NCI-H2107 (cell line): Measurements from ENCODE around the gene PNKP.

Experiments used
- DNase-seq: peaks from one replicate; lab custom pipeline; 2025; lab: John Stamatoyannopoulos, UW

PNKP gene

DNA sequence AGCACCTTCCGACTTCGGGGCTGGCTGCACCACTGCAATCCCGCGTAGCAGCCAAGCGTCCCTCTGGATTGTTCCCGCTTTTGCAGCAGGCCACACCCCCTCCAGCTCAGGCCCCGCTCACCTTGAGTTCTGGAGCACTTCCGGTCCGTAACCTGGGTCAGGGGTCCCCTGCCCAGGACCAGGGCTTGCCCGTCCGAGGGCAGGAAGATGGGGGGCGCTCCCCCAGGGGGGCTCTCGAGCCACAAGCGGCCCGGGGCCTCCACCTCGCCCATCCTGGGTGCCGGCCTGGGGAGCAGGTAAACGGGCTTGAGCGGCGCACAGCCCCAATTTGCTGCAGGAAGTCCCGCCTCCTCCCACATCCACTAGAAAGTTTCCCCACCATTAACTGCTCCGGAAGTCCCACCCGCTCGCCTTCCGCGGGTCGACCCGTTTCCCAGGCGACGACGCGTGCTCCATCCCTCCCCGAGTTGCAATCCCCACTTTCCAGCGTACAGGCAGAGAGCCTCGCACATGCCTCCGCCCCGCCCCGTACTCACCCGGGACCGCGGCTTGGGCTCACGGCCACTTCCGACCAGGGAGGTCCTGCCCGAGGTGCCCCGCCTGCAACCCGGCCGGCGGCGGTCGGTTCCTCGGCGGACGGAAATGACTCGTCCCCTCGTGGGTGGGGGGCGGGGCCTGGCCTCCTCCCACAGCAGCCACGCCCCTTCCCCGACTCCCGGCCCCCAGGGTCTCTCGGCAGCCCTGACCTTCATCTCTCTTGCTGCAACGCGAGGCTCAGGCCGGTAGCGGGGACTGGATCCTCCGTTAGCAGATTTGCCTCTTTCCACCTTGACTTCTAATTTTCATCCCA is at the start of gene PNKP:
Gene PNKP, minus strand, starts transcription at position 644 of the 850 bp plus-strand sequence. Its CDS starts 372 bp downstream, at position 272.
- peak; percentile 69 for DNase-seq

DNA sequence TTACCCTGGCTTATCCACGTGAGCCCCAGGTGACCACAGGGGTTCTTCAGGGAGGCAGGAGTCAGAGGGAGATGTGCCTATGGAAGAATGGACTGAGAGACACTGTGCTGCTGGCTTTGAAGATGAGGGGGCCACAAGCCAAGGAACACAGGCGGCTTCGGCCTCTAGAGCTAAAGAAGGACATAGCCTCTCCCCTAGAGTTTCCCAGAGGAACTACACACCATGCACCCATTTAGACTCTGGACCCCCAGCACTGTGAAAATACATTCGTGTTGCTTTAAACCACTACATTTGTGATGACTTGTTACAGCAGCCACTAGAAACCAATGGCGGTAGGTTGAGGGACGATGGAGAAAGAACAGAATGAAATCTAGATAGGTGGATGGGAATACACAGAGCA is 47.9 kb upstream of the PNKP start:
- DNase-seq: no peak

DNA sequence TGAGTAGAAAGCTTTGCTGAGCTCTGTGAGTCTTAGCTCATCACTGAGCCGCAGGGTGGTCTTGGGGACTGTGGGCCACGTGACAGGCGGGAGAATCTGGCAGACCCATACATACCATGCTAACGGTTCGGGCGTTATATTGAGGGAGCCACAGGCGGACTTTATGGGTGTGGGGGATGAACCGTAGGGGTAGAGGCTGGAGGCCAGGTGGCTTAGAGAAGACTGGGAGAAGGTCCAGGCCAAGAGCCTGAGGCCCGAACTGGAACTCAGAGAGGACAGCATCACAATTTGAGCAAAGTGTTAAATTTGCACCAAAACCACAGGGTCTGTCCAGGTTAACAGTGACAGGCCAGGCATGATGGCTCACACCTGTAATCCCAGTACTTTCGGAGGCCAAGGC is 46.3 kb upstream of the PNKP start:
- DNase-seq: no peak

DNA sequence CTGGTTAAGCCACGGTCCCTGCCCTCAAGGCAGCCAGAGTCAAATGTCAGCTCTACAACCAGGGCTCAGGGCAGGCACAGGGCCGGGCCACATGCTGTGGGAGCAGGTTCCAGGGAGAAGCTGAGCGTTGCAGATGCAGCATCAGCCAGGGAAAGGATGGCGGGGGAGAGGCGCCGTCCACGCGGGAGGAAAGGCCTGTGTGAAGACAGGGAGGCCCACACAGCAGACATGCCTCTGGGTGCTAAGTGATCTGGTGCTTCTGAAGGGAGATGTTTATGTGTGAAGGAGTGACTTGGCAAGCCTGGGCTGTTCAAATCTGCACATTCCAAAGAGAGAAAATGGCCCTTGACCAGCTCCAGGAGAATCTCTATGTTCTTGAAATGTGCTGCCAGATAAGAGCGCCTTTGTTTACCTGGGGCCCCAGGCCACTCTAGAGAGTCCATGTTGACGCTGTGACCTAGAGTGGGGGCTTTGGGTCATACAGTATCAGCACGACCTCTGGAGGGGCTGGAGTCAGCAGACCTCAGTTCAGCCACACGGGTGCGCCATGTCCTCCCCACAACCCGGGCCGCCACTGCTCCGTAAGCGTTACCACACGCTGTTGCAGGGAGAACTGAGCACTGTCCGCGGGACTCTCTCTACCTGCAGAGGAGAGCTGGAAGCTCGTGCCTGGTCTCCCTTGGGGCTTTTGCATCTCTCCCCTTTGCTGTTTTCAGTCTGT is 45.7 kb upstream of the PNKP start:
- no peak for DNase-seq

DNA sequence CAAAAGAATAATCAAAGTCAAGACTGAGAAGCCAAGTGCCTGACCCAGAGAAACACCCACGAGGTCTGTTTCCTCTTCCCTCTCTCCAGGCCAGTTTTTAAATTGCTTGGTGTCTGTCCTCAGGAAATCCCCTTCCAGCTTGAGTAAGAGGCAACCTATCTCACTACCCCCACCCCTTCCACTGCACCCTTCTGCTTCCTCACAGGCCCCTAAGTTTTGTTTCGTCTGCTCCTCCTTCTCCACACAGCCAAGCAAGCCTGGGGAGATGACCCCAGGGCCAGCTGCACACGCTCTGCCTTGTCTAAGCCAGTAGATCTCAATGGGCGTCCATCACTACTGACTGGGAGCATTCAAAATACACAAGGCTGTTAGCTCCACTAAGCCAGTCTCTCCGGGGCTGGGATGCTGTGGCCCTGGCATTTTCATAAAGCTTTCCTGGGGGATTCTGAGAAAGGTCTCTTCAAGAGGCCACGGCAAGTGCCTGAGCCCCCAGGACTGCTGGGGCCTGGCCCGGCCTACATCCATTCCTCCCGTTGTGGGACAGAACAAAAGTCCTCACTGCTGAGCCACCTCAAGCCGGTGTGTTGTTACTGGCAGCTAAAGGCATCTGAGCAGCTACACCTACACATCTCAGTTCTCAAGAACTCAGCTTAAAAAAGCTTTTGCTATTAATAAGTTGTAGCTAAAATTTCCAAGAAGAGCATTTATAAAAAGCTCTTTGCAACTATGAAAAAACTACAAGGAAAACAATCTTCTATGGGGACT is 44.2 kb upstream of the PNKP start:
- no peak for DNase-seq

DNA sequence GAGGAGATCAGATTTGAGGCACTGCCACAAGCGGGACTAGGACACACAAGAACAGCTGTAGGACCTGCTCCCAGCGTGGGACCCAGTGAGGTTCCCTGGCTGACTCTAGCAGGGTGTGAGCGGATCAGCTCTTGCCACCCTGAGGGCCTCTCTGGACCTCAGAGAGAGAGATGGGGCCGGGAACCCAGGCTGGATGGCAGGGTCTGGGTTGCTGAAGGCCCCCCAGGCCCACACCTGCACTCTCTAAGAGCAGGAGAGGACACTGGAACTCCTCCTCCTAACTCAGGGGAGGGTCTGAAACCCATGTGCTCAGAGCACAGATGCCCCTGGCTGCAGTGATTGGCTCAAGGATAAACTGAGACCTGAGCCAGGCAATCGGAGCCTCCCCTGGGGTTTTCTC is 42.8 kb upstream of the PNKP start:
- DNase-seq: no peak

DNA sequence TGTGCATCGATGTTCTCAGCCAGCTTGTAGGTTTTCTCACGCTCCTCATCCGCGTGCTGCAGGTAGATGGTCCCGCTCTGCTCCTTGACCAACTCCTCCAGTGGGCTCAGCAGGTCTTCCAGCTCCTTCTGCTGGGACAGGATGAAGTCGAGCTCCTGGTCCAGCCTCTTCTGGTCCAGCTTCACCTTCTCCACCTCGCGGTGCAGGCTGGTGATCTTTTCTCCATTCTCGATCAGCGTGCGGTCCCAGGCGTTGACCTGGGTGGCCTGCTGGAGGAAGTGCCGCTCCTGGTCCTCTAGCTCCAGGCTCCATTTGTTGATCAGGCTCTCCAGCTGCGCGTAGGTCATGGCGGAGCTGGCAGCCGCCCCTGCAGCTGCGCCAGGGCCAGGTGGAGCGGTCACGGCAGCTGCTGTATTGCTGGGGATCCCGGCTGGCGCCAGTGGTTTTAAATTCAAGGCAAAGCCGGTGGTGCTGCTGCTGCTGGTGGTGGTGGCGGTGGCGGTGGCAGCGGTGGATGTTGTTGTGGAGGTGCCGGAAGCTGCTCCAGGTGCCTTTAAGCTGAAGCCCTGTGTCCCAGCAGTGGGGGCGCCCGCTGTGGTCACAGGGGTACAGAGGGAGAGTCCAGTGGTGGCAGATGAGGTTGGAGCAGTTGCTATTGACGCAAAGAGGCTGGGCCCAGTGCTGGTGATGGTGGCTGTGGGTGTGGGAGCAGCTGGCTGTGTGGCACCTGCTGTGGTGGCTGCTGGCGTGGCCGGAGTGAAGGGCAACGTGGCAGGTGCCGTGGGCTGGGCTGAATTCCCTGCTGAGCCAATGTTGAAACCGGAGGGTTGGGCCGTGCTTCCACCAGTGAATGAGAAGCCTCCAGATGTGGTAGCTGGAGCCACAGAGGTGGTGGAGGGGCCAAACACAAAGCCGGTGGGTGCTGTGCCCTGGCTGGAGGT is 41.4 kb upstream of the PNKP start:
- DNase-seq: no peak

DNA sequence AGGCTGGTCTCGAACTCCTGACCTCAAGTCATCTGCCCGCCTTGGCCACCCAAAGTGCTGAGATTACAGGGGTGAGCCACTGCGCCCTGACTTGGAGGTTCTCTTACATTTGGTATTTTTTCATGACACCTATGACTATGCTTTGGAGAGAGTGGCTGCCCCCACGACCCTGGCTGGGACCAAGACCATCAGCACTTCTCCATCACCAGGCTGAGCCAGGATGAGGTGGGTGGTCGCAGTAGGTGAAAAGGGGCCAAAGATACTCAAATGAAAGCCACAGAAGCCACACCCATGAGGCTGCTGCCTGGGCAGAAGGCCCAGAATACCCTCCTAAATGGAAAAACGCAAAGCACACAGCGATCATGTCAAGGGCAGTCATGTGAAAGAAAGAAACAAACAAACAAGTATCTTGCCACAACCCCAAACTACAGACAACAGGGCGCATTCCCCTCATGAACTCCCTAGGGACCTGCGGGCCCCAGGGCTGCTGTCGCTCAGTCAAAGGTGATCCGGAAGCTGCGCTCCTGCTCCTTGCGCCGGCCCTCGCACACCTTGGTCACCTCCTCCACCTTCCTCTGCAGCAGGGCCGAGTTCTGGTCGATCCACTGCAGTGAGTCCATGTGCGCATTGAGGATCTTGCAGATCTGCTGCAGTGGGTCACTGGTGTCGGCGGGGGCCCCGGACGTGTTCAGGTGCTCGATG is 40.5 kb upstream of the PNKP start:
- DNase-seq: no peak

DNA sequence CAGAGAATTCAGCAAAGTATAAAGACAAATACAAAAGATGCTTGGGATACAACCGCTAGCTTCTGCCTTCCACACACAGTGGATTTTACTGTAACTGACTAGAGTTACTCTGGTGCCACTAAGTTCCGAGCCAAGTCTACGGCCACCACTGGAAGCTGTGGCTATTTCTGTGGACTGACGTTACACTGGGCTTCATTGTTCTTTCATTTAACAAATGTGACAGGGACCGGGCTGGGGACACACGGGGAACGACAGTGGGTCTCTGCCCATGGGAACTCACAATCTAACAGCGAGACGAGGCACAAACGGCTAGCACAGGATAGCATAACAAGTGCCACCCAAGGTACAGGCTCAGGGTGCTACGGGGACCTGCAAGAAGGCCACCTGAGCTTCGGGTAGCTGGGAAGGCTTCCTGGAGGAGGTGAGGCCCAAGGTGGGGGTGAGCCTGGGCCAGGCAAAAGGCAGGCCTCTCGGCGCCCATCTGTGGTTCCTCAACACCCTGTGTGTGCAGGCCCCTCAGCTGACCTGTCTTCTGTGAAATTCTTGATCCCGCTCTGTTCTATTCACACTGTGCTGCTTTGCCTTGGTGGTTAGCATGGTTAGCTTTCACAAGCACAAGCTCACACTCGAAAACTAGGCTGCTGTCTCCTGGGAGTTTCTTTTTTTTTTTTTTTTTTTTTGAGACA is 39.6 kb upstream of the PNKP start:
- DNase-seq: no peak

DNA sequence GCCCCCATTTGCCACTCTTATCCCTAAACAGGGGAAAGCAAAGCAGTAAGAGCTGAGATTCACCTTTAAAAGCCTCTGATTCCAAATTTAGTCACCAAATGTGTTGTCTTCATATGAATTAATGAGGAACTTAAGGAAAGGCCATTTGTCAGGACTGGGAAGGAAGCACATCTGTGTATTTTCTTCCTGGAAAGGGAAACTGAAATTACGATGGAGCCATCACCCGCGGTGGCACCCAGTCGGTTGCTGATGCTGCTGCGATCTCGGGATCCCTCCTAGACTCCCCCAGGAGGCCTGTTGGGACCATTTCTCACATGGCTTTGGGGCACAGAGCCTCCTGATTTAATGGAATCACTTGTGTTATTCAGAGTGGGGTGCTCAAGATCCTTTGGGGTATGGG is 36.8 kb upstream of the PNKP start:
- no peak for DNase-seq

DNA sequence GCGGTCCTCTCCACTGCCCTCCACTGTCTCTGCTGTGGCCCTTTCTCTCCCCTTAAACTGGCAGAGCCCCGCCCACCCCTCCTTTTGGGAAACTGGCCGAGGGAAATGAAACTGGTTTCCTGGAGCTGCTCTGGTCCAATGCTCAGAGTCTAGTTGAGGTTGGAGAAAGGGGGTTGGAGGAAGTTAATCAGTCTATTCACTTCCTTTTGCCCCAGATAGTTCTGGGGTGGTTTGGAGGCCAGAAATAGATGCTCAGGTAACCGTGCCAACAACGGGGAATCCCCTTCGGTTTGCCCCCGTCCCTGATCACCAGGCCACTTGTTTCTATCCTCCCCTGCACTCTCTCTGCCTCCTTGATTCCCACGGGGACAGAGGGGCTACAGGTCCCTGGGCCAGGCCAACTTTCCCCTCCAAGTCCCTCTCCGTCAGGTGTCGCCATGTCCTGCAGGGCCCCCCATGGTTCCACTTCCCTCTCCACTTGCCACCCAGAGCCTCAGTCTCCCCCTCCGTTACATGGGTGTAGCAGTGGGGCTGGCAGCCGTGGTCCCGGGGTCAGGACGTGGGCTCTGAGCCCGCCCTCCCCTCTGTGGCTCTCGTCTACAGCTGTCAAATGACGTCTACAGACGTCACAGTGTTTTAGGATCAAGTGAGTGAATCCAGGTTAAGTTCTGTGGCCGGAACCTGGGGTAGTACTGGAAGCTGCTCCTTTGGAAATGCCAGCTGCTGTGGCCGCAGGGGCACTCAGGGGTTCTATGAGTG is 29.7 kb upstream of the PNKP start, which contains the start of gene IL4I1:
Gene IL4I1, minus strand, starts transcription at position 25 of the 759 bp plus-strand sequence. CDS start 727 bp downstream, outside the sequence.
- DNase-seq: no peak

DNA sequence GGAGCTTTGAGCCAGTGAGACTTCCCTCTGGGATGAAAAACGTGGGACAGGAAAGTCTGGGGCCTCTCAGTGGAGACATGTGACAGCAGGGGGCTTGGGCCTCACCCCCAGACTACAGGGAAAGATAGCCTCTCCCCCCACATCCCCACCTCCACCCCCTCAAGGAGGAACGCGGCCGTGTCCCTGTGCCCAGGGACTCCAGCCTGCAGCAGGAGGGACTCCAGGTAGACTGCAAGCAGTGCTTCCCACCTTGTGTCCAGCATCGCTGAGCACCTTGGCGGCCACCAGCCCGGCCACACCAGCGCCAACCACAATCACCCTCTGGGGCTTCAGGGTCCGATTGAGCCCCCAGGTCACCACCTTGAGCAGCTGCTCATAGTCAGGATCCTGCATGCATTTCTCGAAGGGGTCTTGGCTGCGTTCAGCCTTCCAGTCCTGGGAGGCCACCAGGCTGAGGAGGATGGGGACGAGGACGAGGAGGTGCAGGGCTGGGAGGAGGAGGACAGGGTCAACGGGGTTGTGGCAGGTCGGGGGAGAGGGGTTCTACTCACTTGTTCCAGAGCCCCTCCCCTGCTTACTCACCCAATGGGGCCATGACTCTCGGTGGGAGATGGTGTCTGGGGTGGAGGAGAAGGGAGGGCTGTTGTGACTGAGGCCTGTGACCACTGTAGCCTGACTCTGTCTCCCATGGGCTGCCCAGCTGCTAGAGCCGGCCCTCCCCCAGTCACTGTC is 28.4 kb upstream of the PNKP start:
- DNase-seq: no peak

DNA sequence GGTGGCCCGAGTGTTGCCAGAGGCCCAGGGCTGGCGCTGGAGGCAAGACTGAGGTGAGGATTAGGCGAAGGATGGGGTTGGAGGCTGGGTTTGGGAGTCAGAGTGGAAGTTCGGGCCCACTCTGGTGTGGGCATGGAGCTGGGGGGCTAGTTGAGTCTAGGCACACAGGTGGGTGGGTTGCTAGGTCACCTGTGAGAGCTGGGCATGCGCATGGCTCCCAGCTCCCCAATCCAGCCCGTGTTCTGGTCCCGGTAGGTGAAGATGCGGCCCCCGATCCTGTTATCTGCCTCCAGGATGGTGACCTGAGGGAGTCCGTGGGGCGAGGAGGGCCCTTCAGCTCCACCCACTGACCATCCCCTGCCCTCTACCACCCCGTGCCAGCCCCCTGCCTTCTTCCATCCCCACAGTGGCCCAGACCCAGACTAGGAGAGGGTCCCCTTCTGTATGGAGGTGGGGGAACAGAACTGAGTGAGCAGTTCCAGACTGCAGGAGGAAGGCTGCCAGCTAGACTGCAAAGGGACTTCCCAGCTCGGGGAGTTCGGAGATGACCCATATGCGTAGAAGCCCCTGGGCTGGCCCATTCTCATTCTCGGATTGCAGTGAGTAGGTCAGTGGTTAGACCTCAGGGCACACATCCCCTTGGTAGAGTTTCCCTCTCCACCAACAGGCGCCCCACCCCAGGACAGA is 27.6 kb upstream of the PNKP start:
- no peak for DNase-seq

DNA sequence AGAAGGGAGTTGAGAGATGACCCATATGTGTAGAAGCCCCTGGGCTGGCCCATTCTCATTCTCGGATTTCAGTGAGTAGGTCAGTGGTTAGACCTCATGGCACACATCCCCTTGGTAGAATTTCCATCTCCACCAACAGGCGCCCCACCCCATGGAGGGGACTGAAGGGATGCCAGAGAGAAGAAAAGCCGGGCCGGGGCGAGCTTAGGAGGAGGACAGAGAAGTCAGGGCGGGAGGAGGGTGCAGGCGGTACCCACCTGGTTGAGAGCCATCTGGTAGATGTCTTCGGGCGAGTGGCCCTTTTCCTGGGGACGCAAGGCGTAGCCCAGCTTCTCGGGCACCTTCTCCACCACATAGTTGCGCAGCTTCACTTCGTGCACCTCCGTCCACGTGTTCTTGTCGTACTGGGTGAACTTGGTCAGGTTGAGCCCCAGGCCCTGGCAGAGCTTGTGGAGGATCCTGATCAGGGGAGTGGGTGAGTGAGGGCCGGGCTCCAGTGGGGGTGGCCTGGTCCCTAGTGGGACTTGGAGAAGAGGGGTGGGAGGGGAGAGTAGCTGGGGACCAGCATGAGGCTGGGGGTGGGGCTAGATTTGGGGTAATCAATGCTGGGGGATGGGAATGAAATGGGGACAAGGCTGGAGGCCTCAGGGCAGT is 26.8 kb upstream of the PNKP start:
- no peak for DNase-seq

DNA sequence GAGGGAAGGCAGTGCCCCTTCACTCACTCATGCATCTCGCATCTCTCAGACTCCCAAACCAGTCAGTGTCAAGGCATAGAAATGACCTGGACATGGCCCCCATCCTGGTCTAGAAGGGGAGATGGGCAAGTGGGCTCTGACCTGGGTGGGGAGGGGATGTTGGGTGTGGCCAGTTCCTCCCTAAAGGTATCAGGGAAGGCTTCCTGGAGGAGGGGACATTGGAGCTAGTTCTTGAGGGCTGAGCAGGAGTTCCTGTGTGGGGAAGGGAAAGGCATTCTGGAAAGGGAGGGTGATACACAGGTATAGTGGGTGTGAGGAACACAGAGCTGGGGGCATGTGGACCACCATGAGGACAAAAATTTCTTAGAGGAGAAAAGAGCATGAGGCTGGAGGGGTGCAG is 25.3 kb upstream of the PNKP start:
- no peak for DNase-seq

DNA sequence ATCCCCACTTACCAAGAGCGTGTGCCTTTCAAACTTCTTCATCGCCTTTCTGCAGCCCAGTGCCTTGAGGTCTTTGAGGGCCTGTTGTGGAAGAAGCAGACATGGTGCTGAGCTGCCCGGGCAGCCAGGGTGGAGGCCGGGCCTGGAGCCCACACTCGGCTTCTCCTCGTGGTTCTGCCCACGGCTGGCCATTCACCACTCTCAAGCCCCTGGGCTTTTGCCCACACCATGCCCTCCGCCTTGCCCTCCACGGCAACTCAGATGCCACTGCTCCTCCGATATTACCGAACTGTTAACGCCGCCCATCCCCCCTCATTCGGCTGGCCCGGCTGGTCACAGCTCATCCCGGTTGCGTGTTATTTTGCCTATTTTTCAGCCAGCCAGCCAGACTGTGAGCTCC is 24.0 kb upstream of the PNKP start:
- DNase-seq: no peak
